Breast epithelium (tissue), 3 donors: ENCODE measurements around the gene GUCA2A.

Experiments
- POLR2A ChIP-seq: fragments of 450-650 bp; IDR thresholded peaks from one replicate; pipeline ENCODE4 v1.6.1; 2016; ENCODE audit warnings: antibody characterized with exemption, mild to moderate bottlenecking, moderate library complexity
- TF ChIP-seq, protein P1 (sequence below), 3 donors: fragments of 450-650 bp; IDR thresholded peaks; one replicate each; pipeline ENCODE4 v1.5.1; 2016 to 2017; ENCODE audit warnings: antibody characterized with exemption in 3 of 3, mild to moderate bottlenecking in 3 of 3, moderate library complexity in 3 of 3

DNA sequence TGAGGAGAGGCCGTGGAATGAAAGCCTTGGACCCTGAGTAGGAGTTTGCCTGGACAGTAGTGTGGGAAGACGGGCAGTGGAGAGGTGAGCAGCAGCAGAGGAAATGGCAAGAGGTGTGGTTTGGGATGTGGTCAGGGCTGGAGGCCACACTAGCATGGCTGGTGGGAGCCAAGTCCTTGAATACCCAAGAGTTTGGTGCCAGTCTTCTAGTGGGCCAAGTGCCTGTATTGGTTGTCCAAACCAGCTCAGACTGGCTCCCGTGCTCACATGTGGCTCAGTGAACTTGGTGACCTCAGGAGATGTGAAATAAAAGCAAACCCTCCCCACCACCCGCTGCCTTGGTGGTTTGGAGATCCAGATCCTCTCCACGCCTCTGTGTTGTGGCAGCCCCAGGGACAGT lies 2.4 kb downstream of the GUCA2A start:
- TF ChIP-seq POLR2A, result no peak
- TF ChIP-seq, protein P1, sequence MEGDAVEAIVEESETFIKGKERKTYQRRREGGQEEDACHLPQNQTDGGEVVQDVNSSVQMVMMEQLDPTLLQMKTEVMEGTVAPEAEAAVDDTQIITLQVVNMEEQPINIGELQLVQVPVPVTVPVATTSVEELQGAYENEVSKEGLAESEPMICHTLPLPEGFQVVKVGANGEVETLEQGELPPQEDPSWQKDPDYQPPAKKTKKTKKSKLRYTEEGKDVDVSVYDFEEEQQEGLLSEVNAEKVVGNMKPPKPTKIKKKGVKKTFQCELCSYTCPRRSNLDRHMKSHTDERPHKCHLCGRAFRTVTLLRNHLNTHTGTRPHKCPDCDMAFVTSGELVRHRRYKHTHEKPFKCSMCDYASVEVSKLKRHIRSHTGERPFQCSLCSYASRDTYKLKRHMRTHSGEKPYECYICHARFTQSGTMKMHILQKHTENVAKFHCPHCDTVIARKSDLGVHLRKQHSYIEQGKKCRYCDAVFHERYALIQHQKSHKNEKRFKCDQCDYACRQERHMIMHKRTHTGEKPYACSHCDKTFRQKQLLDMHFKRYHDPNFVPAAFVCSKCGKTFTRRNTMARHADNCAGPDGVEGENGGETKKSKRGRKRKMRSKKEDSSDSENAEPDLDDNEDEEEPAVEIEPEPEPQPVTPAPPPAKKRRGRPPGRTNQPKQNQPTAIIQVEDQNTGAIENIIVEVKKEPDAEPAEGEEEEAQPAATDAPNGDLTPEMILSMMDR (IDR thresholded peaks at IDR 0.05), result no peak
